NCI-H1105 (cell line): ENCODE data around the gene SLC35F6.
A peak's percentile ranks its signal among the peaks of the same experiment; 100 is the strongest.

Experiments
- DNase-seq: peaks from one replicate; lab custom pipeline; 2025; lab: John Stamatoyannopoulos, UW

SLC35F6 gene

GRCh38 chr2:26764078-26764887 lies at the start of gene SLC35F6:
SLC35F6 (plus strand) TSS chr2:26764284; CDS start chr2:26764350, 66 bp downstream.
- peak; percentile 62 for DNase-seq

GRCh38 chr2:26715528-26716270 lies 48.4 kb upstream of the SLC35F6 start:
- no peak for DNase-seq

GRCh38 chr2:26716340-26716739 lies 47.7 kb upstream of the SLC35F6 start:
- DNase-seq = no peak

DNA sequence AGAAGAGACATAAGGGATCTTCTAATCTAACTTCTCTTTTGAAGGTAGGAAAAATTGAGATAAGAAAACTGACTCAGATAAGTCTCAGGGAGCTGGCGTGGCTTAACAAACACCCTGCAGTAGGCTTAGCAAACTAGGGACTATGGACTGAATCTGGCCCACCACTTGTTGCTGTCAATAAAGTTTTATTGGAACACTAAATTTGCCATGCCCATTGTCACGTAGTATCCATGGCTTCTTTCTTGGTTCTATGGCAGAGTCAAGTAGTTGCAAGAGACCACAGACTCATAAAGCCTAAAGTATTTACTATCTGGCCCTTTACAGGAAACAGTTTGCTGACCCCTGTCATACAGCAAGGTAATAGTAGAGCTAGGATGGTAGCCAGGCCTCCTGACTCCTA lies 47.3 kb upstream of the SLC35F6 start:
- no peak for DNase-seq

- no peak for DNase-seq
Measured at GRCh38 chr2:26717362-26717761, 46.7 kb upstream of the SLC35F6 start.

DNA sequence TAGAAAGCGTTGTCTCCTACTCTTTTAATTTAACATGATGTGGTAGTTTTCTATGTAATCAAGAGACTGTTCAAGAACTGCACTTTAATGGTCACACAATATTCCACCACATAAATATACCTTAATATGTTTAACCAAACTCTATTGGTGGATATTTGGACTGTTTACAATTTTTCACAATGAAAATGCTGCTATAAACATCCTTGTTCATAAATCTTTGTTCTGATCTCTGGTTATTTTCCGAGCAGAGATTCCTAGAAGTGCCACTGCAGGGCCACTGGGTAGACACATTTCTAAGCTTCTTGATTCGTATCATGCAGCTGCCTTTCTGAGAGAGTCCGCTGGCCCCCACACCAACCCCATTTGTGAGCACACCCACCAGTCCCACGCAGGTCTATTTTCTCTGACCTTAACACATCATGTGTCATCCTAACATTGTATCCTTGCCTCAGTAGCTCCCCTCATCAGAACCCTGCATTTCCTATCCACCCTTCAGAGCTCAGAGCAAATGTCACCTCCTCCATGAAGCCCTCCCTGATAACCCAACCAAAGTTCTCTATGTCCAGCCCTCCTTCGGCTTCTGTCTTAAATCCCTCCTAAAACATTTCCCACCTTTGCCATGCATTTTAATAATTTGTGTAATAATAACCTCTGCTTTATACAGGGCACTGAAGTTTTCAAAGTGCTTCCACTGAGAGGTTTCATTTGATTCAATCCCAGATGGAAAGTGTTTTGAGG lies 45.0 kb upstream of the SLC35F6 start:
- DNase-seq = no peak

GRCh38 chr2:26720322-26721114 lies 43.6 kb upstream of the SLC35F6 start:
- DNase-seq = no peak

DNA sequence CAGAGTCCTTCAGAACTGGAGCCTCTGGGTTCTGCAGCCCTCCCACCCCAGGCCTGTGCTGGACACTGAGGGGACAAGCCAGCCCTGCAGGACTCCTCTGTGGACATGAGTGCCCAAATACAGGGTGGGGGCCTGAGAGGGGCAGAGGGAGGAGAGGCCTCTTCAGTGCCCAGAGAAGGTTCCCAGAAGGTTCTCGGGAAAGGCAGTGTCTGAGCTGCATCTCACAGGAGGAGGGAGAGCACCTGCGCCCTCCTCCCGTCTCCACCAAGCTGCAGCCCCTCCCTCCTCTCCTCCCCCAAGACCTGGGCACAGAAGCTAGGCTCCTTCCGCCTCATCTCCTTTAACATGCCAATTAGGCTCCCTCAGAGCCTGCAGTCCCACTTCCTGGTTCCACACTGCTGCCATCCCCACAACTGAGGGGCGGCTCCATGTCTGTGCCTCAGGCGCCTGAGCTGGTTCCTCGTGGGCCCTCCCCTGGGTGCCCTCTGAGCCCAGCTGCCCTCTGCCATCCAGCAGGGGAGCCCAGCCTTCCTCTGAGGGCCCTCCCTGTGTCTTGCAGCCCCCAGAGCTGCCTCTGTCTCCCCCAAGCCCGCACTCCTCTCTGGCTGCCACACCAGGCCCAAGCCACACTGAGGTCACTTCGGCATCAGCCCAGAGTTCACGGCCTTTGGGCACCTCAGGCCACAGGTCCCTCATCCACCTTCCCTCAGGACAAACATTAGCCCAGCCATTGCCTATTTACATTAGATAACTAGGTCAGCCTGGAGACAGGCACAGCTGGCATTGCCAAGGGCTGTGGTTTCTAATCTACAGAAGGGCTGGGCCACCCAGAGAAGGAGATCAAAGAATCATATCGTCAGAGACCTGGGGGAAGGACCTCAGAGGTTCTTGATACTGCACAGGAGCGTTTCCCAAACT lies 42.7 kb upstream of the SLC35F6 start:
- DNase-seq = no peak

- DNase-seq = no peak
Measured at GRCh38 chr2:26722328-26722727, 41.8 kb upstream of the SLC35F6 start.

DNA sequence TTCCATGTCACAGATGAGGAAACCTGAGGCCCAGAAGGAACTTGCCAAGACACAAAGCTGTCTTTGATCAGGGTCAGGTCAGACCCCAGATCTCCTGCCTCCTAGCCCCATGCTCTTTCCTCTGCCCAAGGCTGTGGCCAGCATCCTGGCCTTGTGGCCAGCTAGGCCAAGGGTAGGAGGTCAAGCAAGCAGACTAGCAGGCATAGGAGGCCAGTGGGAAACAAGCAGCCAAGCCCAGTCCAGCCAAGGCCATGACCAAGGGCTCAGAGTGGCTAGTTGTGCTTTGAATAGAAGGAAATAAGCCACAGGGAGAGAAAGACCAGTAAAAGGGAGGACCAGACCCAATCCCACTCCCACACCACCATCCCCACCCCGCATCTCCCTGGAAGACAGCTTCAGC lies 41.2 kb upstream of the SLC35F6 start:
- DNase-seq = no peak

GRCh38 chr2:26723475-26723874 lies 40.6 kb upstream of the SLC35F6 start:
- DNase-seq = no peak

DNA sequence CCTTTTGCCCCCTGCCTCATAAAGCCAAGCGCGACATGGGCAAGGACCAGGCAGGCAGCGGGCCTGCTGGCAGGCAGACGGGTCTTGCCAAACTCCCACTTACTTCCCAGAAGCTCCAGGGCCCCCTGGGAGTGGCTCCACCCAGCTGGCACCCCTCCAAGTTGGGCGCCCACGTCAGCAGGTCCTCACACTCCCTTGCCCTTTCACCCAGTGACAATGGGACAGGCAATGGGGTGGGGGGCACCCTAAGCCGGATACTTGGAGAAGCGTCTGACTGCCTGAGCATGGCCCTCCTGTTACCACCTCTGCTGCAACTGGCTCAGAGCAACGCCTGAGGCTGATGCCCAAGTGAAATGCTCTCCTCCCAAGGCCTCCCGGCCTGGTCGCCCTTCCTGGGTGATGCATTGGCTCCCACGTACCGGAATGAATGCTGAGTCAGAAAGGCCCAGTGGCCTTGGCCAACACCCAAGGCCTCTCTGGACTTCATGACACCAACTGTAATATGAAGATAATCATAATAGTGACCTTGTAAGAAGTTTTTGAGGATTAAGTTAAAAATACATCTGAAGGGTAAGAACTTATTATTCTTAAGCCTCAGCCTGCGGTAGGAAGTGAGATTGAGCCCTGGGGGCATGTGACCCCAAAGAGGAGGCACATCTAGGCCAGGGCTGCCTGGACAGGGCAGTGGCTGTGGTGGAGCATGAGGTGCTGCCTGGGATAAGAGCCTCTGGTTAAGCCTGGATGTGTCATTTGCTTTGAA lies 39.9 kb upstream of the SLC35F6 start:
- DNase-seq = no peak

- no peak for DNase-seq
Measured at GRCh38 chr2:26724784-26725520, 39.1 kb upstream of the SLC35F6 start.

- DNase-seq = no peak
Measured at GRCh38 chr2:26725521-26725820, 38.6 kb upstream of the SLC35F6 start.

DNA sequence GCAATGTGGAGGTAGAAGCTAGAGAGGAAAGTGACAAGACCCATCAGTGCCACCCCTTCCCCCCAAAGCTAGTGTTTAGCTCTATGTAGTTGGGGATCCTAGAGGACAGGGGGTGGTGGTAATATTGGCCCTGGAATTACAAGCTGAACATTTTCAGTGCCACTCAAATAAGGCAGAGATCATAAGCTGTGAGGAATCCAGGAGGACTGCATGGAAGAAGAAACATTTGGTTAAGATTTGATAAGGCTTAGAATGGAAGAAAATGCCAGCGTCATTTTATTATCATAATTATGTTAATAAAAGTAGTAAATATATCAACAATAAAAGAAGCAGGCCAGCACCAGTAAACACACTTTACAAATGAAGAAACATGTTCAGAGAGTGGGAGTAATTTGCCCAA lies 37.9 kb upstream of the SLC35F6 start:
- no peak for DNase-seq

DNA sequence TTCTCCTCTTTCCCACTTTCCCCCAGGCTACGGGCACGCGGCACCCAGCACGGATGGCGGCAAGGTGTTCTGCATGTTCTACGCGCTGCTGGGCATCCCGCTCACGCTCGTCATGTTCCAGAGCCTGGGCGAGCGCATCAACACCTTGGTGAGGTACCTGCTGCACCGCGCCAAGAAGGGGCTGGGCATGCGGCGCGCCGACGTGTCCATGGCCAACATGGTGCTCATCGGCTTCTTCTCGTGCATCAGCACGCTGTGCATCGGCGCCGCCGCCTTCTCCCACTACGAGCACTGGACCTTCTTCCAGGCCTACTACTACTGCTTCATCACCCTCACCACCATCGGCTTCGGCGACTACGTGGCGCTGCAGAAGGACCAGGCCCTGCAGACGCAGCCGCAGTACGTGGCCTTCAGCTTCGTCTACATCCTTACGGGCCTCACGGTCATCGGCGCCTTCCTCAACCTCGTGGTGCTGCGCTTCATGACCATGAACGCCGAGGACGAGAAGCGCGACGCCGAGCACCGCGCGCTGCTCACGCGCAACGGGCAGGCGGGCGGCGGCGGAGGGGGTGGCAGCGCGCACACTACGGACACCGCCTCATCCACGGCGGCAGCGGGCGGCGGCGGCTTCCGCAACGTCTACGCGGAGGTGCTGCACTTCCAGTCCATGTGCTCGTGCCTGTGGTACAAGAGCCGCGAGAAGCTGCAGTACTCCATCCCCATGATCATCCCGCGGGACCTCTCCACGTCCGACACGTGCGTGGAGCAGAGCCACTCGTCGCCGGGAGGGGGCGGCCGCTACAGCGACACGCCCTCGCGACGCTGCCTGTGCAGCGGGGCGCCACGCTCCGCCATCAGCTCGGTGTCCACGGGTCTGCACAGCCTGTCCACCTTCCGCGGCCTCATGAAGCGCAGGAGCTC lies 36.2 kb upstream of the SLC35F6 start:
- DNase-seq = no peak

- no peak for DNase-seq
Measured at GRCh38 chr2:26729311-26729710, 34.8 kb upstream of the SLC35F6 start.

DNA sequence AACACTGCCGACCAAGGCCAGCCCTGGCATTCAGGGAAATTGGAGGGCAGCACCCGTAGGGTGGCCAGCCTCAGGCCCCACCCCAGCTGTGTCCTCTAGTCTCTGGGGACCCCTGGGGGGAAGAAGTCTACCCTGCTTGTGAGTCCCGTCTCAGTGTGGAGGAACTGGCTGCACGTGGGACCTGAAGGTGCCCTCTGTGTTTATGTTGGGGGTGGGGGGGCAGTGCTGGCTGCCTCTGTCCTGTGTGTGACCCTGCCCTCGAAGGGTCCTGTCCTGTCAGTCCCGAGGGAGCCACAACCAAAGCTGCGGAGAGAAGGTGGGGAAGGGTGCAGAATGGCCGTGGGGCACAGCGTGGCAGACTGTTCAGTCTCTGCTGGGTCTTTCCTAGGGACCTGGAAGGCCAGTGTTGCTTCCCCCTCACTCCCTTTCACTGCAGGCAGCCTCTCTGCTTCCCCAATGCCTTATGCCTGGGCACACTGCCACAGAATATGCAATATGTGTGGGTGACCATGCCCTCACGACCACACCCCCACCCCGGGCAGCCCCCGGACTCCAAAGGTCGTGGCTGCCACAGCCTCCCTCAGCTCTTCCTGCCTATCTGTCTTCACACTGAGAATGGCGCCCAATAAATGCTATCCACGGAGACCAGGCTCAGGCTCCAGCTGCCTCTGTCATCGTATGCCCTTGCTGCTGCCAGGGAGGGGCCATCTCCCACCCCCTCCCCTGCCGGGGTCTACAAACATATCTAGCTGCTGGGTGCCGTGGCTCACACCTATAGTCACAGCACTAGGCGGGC lies 33.3 kb upstream of the SLC35F6 start:
- DNase-seq = no peak
